Smooth muscle cell (in vitro differentiated cells): ENCODE results near the gene TTC28. TPM values are rescaled to one million over a fixed set of nuclear protein-coding genes. Genes with fewer than 3 reads are reported as not detected.

ENCODE experiments used
- DNase-seq: peaks from one replicate; lab custom pipeline; 2025; ENCODE audit not compliant: unreplicated experiment; lab: John Stamatoyannopoulos, UW
- H2AFZ ChIP-seq: fragments of 200-600 bp; sonication (generic); 2 replicates; pipeline ENCODE4 v1.6.0; 2016; ENCODE audit warnings: antibody characterized with exemption, low read depth, mild to moderate bottlenecking
- H3F3A ChIP-seq: fragments of 200-600 bp; sonication (generic); 2 replicates; pipeline ENCODE4 v1.6.0; 2017; ENCODE audit warnings: antibody characterized with exemption, low read depth
- H3K27ac ChIP-seq: fragments of 200-600 bp; sonication (generic); 2 replicates; pipeline ENCODE4 v1.5.1; 2016; ENCODE audit warnings: low read depth, mild to moderate bottlenecking
- H3K27me3 ChIP-seq: fragments of 200-600 bp; sonication (generic); 2 replicates; pipeline ENCODE4 v1.6.1; 2016; ENCODE audit warnings: low read depth, mild to moderate bottlenecking
- H3K36me3 ChIP-seq: fragments of 200-600 bp; sonication (generic); 2 replicates; pipeline ENCODE4 v1.5.1; 2016; ENCODE audit warnings: low read depth
- H3K4me1 ChIP-seq: fragments of 200-600 bp; sonication (generic); 2 replicates; pipeline ENCODE4 v1.5.1; 2016; ENCODE audit warnings: low read depth
- H3K4me2 ChIP-seq: fragments of 200-600 bp; sonication (generic); 2 replicates; pipeline ENCODE4 v1.6.0; 2016; ENCODE audit warnings: mild to moderate bottlenecking
- H3K4me3 ChIP-seq: fragments of 200-600 bp; sonication (generic); 2 replicates; pipeline ENCODE4 v1.5.1; 2016; ENCODE audit warnings: mild to moderate bottlenecking
- H3K79me2 ChIP-seq: fragments of 200-600 bp; sonication (generic); 2 replicates; pipeline ENCODE4 v1.6.0; 2016; ENCODE audit warnings: low read depth, mild to moderate bottlenecking
- H3K9ac ChIP-seq: fragments of 200-600 bp; sonication (generic); 2 replicates; pipeline ENCODE4 v1.6.0; 2016; ENCODE audit warnings: low read depth
- H3K9me3 ChIP-seq: fragments of 200-600 bp; sonication (generic); replicated peaks from 2 replicates; pipeline ENCODE4 v1.5.1; 2016; ENCODE audit warnings: low read depth
- H4K20me1 ChIP-seq: fragments of 200-600 bp; sonication (generic); 2 replicates; pipeline ENCODE4 v1.6.0; 2016; ENCODE audit warnings: low read depth
- WGBS: methylation state at CpG from one replicate; pipeline ENCODE4 v1.1.7; 2016; ENCODE audit warnings: low lambda C conversion rate; 5-methylcytosine and 5-hydroxymethylcytosine counted together
- polyA plus RNA-seq: library from polyadenylated mRNA; unstranded; fragments of >200 nt; fragmentation: Nextera tagmentation; extraction: Ambion mirVana; gene quantifications from 2 replicates; pipeline ENCODE4 v1.2.1, GENCODE V29; 2016
- total RNA-seq: library from RNA; depleted of rRNA; stranded (reverse); fragments of >200 nt; gene quantifications from 2 replicates; pipeline ENCODE4 v1.2.3, GENCODE V29; 2014
- TF ChIP-seq, protein P1 (sequence below): fragments of 200-600 bp; sonication (generic); IDR thresholded peaks from 2 replicates; pipeline ENCODE4 v1.5.1; 2017; ENCODE audit warnings: borderline replicate concordance, mild to moderate bottlenecking, antibody characterized with exemption; ENCODE audit not compliant: insufficient read depth, poor library complexity, severe bottlenecking

Gene TTC28
- total and polyA plus RNA-seq, 2 experiments from 2014 or later: 6.3 to 17.9 TPM

DNA sequence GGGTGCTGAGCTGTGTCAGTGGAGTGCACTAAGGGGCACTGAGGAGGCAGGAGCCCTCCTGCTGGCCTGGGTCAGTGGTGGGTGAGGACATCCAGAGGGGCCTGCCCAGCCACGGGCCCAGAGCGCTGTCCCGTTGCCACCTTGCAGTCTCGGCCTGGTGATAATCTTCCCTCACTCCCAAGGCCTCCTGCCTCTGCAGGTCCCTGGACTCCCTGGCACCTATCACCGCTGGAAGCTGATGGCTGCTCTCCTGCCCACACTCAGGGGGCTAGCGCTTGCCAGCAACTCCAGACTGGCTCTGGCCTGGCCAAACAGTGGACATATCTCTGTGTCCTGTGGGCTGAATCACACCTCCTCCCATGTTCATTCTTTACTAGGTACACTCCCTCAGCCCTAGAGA lies 674.1 kb downstream of the TTC28 start:
- no peak overlapping the region for H3K4me3 ChIP-seq
- H3K4me1 ChIP-seq: no peaks in the 10 kb centered on the region
- H3K79me2 ChIP-seq: no peaks in the 10 kb centered on the region
- H3K36me3 ChIP-seq: no peaks in the 10 kb centered on the region
- no peak for DNase-seq
- no peak overlapping the region for H3K4me2 ChIP-seq
- H3F3A ChIP-seq: peaks cover 6% of the 10 kb centered on the region
- no peaks in the 10 kb centered on the region for H3K9me3 ChIP-seq
- 100% methylated on average over 6 of the region's 6 CpGs for WGBS
- no peak overlapping the region for H2AFZ ChIP-seq
- H4K20me1 ChIP-seq: no peaks in the 10 kb centered on the region
- no peak overlapping the region for H3K9ac ChIP-seq
- TF ChIP-seq, protein P1, sequence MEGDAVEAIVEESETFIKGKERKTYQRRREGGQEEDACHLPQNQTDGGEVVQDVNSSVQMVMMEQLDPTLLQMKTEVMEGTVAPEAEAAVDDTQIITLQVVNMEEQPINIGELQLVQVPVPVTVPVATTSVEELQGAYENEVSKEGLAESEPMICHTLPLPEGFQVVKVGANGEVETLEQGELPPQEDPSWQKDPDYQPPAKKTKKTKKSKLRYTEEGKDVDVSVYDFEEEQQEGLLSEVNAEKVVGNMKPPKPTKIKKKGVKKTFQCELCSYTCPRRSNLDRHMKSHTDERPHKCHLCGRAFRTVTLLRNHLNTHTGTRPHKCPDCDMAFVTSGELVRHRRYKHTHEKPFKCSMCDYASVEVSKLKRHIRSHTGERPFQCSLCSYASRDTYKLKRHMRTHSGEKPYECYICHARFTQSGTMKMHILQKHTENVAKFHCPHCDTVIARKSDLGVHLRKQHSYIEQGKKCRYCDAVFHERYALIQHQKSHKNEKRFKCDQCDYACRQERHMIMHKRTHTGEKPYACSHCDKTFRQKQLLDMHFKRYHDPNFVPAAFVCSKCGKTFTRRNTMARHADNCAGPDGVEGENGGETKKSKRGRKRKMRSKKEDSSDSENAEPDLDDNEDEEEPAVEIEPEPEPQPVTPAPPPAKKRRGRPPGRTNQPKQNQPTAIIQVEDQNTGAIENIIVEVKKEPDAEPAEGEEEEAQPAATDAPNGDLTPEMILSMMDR: no peak
- H3K27ac ChIP-seq: no peak overlapping the region
- H3K27me3 ChIP-seq: no peaks in the 10 kb centered on the region

DNA sequence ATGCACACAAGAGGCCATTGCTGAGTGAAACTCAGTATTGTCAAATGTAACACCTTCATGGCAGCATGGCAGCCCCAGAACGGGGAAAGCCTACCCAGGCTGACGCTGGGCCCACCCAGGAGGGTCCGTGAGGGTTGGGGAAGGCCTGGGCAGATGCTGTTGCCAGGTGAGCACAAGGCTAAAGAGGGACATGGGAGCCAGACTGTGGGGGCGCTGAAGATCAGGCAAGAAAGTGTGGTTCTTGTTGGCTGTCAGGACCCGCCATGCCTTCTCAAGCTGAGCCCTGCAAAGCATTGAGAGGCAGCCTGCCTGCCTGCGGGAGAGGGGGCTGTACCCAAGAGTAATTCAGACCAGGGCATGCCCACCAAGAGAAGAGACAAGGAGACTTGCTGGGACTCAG lies 675.6 kb downstream of the TTC28 start:
- TF ChIP-seq, protein P1: no peak
- DNase-seq: no peak
- Histone ChIP-seq H2AFZ (no peak overlapping the region), H3K9ac (no peak overlapping the region), H3K27me3 (no peaks in the 10 kb centered on the region), H3K4me2 (no peak overlapping the region), H3K9me3 (no peaks in the 10 kb centered on the region), H4K20me1 (no peaks in the 10 kb centered on the region), H3K27ac (no peak overlapping the region), H3K79me2 (no peaks in the 10 kb centered on the region), H3K36me3 (no peaks in the 10 kb centered on the region), H3F3A (peaks cover 6% of the 10 kb centered on the region), H3K4me1 (no peaks in the 10 kb centered on the region), H3K4me3 (no peak overlapping the region)
- WGBS: 91% methylated on average over 6 of the region's 6 CpGs

GRCh38 chr22:28002863-28003565 lies 676.6 kb downstream of the TTC28 start:
- Histone ChIP-seq H3K79me2 (no peaks in the 10 kb centered on the region), H3K27me3 (no peaks in the 10 kb centered on the region), H3K4me2 (no peak overlapping the region), H3K4me3 (no peak overlapping the region), H3K4me1 (no peaks in the 10 kb centered on the region), H2AFZ (no peak overlapping the region), H3F3A (no peaks in the 10 kb centered on the region), H3K9me3 (no peaks in the 10 kb centered on the region), H3K36me3 (no peaks in the 10 kb centered on the region), H3K9ac (no peak overlapping the region), H3K27ac (no peak overlapping the region), H4K20me1 (no peaks in the 10 kb centered on the region)
- no peak for DNase-seq
- TF ChIP-seq, protein P1: no peak
- WGBS: 98% methylated on average over 8 of the region's 8 CpGs

DNA sequence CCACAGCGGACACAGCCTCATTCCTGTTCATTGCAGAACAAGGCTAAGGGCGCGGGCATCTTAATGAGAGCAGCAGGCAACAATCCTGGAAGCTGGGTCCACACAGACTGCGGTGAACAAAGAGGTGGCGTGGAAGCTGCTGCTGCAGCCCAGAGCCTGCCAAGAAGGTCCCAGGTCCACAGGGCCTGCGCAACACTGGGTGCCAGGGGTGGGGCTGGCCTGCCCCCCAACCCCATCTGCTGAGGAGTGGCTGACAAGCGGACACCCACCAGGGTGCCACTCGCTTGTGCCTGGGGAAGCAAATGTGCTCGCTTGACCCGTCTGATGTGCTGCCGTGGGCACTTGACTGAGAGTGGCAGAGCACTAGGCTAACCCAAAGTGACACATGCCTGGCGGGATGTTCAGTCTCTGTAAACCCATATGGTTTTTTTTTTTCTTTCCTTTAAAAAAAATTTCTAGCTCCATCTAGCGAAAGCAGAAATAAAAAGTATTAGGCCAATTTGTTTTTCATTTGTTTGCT lies 677.4 kb downstream of the TTC28 start:
- no peaks in the 10 kb centered on the region for H3K36me3 ChIP-seq
- DNase-seq: no peak
- no peaks in the 10 kb centered on the region for H3K9me3 ChIP-seq

More for the DNA sequence above, 677.4 kb downstream of the TTC28 start:
- Histone ChIP-seq H3K27me3 (no peaks in the 10 kb centered on the region), H3K4me1 (no peaks in the 10 kb centered on the region), H3K27ac (no peak overlapping the region), H3K9ac (no peak overlapping the region), H2AFZ (no peak overlapping the region), H3K4me2 (no peak overlapping the region), H3K4me3 (no peak overlapping the region), H3F3A (no peaks in the 10 kb centered on the region), H4K20me1 (no peaks in the 10 kb centered on the region), H3K79me2 (no peaks in the 10 kb centered on the region)
- WGBS: 96% methylated on average over 13 of the region's 13 CpGs
- TF ChIP-seq, protein P1: no peak
